HG03095 (cell line): ENCODE measurements around the gene TMEM163.
"Not testable (repeated sequence)": the region's sequence is repeated elsewhere in the genome, so short reads cannot be mapped to it uniquely, and the experiment has no call there.

Experiments used
- ATAC-seq: cut with Tn5 transposase; IDR thresholded peaks from one replicate; pipeline ENCODE4 v1.9.1; 2021; ENCODE audit warnings: moderate library complexity; ENCODE audit not compliant: unreplicated experiment

TMEM163 gene

GRCh38 chr2:134665727-134666506 is 52.9 kb downstream of the TMEM163 start:
- no peak for ATAC-seq

GRCh38 chr2:134663451-134664450 is 55.0 kb downstream of the TMEM163 start:
- ATAC-seq: no peak

- ATAC-seq: no peak
Measured at GRCh38 chr2:134662751-134663150, 56.0 kb downstream of the TMEM163 start.

GRCh38 chr2:134660626-134661402 is 58.0 kb downstream of the TMEM163 start:
- no peak for ATAC-seq

- ATAC-seq: no peak
Measured at GRCh38 chr2:134659724-134660123, 59.1 kb downstream of the TMEM163 start.

GRCh38 chr2:134657650-134658250 is 61.0 kb downstream of the TMEM163 start:
- ATAC-seq: no peak

- not testable (repeated sequence) for ATAC-seq
Measured at GRCh38 chr2:134656391-134656790, 62.4 kb downstream of the TMEM163 start.

GRCh38 chr2:134648586-134648985 is 70.2 kb downstream of the TMEM163 start:
- ATAC-seq: no peak

- ATAC-seq: no peak
Measured at GRCh38 chr2:134647607-134648256, 71.1 kb downstream of the TMEM163 start.

GRCh38 chr2:134642938-134643337 is 75.9 kb downstream of the TMEM163 start:
- no peak for ATAC-seq

- peak; percentile 53 for ATAC-seq
Measured at GRCh38 chr2:134640494-134640893, 78.3 kb downstream of the TMEM163 start.

- ATAC-seq: no peak
Measured at GRCh38 chr2:134639265-134639664, 79.5 kb downstream of the TMEM163 start.

- no peak for ATAC-seq
Measured at GRCh38 chr2:134636714-134637113, 82.1 kb downstream of the TMEM163 start.

- ATAC-seq: no peak
Measured at GRCh38 chr2:134634054-134634753, 84.6 kb downstream of the TMEM163 start.

- no peak for ATAC-seq
Measured at GRCh38 chr2:134630504-134631159, 88.2 kb downstream of the TMEM163 start.

GRCh38 chr2:134628453-134628852 is 90.3 kb downstream of the TMEM163 start:
- no peak for ATAC-seq

- no peak for ATAC-seq
Measured at GRCh38 chr2:134626781-134627180, 92.0 kb downstream of the TMEM163 start.

- ATAC-seq: no peak
Measured at GRCh38 chr2:134625311-134625710, 93.5 kb downstream of the TMEM163 start.

GRCh38 chr2:134623796-134624195 is 95.0 kb downstream of the TMEM163 start:
- peak; percentile 86 for ATAC-seq
